HCT116 (cell line): ENCODE data around the gene GALNT18. TPM values are rescaled to one million over a fixed set of nuclear protein-coding genes. Genes with fewer than 3 reads are reported as not detected.

ENCODE experiments used
- ATAC-seq: fragments of 200-7000 bp; cut with Tn5 transposase; 2 replicates; pipeline ENCODE4 v1.9.1; 2020; ENCODE audit warnings: mild to moderate bottlenecking, moderate library complexity
- BruUV-seq: library from RNA; stranded (reverse); fragments of 400-500 nt; replicated peaks from 2 replicates; lab custom pipeline; 2021; lab: Mats Ljungman, UMichigan
- CTCF ChIA-PET: fragments of 300-600 bp; sonication (Branson Sonifier 250); formaldehyde crosslinking; loops from one replicate; lab custom pipeline; 2021; ENCODE audit warnings: antibody characterized with exemption; lab: Charles Lee
- POLR2A ChIA-PET: fragments of 300-600, 350-600 bp; sonication (Branson Sonifier 250); formaldehyde crosslinking; loops from one replicate; lab custom pipeline; 2021; ENCODE audit warnings: antibody characterized with exemption; lab: Charles Lee
- RAD21 ChIA-PET, 2 experiments: fragments of 300-600 bp; sonication (Branson Sonifier 250); formaldehyde crosslinking; loops; one replicate each; lab custom pipeline; 2023; ENCODE audit warnings: low total read pairs in 2 of 2; ENCODE audit not compliant: uncharacterized antibody in 2 of 2, unreplicated experiment in 2 of 2, low non-redundant PET in 1 of 2; lab: Charles Lee
- DNase-seq: peaks from one replicate; pipeline ENCODE4 v3.0.0-alpha.2; 2010; ENCODE audit warnings: low read depth, low spot score
- H2AFZ ChIP-seq: fragments of 200-600 bp; shearing (Covaris generic), sonication (generic); 2 replicates; pipeline ENCODE4 v1.6.1; 2017; ENCODE audit warnings: low read depth, mixed run types, mixed read lengths, antibody characterized with exemption, low read length; ENCODE audit not compliant: poor library complexity, severe bottlenecking
- H3K27ac ChIP-seq: 2 replicates; pipeline ENCODE4 v1.5.1; 2012; ENCODE audit warnings: low read depth, low read length
- H3K27me3 ChIP-seq: fragments of 200-600 bp; sonication (generic); 2 replicates; pipeline ENCODE4 v1.6.1; 2016; ENCODE audit warnings: mixed run types, low read length, mixed read lengths; ENCODE audit not compliant: insufficient read depth
- H3K36me3 ChIP-seq, 2 experiments: fragments of 200-500 bp in 1 of 2; fragments of 200-600 bp in 1 of 2; sonication (Bioruptor generic) in 1 of 2; sonication (generic) in 1 of 2; 2 replicates each; pipeline versions ENCODE4 v1.5.1 to v1.6.1; 2014 to 2016; ENCODE audit warnings: low read length in 2 of 2, inconsistent platforms in 1 of 2, mixed read lengths in 1 of 2, mixed run types in 1 of 2; ENCODE audit not compliant: insufficient read depth in 2 of 2, control insufficient read depth in 1 of 2
- H3K4me1 ChIP-seq, 2 experiments: fragments of 200-600 bp in 1 of 2; sonication (generic) in 1 of 2; 2 replicates each; pipeline versions ENCODE4 v1.5.1 to v1.6.1; 2012 to 2017; ENCODE audit warnings: low read length in 2 of 2, inconsistent platforms in 1 of 2, mild to moderate bottlenecking in 1 of 2, mixed read lengths in 1 of 2, mixed run types in 1 of 2, moderate library complexity in 1 of 2; ENCODE audit not compliant: insufficient read depth in 2 of 2, control insufficient read depth in 1 of 2
- H3K4me2 ChIP-seq: fragments of 200-600 bp; sonication (generic); 2 replicates; pipeline ENCODE4 v1.6.1; 2017; ENCODE audit warnings: mixed run types, low read length, mixed read lengths
- H3K4me3 ChIP-seq, 2 experiments: fragments of 200-600 bp in 1 of 2; sonication (generic) in 1 of 2; replicated peaks in 1 of 2; 2 replicates each; pipeline ENCODE4 v1.5.1; 2011 to 2016; ENCODE audit warnings: low read length in 2 of 2, control low read depth in 1 of 2, low read depth in 1 of 2, mild to moderate bottlenecking in 1 of 2, mixed read lengths in 1 of 2, mixed run types in 1 of 2
- H3K79me2 ChIP-seq: fragments of 200-600 bp; sonication (generic); 2 replicates; pipeline ENCODE4 v1.6.1; 2017; ENCODE audit warnings: mild to moderate bottlenecking, mixed run types, low read length, moderate library complexity, mixed read lengths; ENCODE audit not compliant: insufficient read depth
- H3K9ac ChIP-seq: fragments of 200-600 bp; sonication (generic); 2 replicates; pipeline ENCODE4 v1.6.1; 2016; ENCODE audit warnings: low read length, mixed read lengths
- H3K9me2 ChIP-seq: fragments of 200-600 bp; sonication (generic), shearing (Covaris generic); 2 replicates; pipeline ENCODE4 v1.6.1; 2017; ENCODE audit warnings: mixed run types, mild to moderate bottlenecking, moderate library complexity; ENCODE audit not compliant: insufficient read depth
- H3K9me3 ChIP-seq, 2 experiments: fragments of 200-500 bp in 1 of 2; fragments of 200-600 bp in 1 of 2; sonication (Bioruptor generic) in 1 of 2; sonication (generic) in 1 of 2; 2 replicates each; pipeline ENCODE4 v1.6.1; 2014 to 2017; ENCODE audit warnings: low read length in 2 of 2, mixed read lengths in 2 of 2, inconsistent platforms in 1 of 2, low read depth in 1 of 2, mild to moderate bottlenecking in 1 of 2, mixed run types in 1 of 2, moderate library complexity in 1 of 2; ENCODE audit not compliant: control insufficient read depth in 1 of 2, insufficient read depth in 1 of 2
- H4K20me1 ChIP-seq: fragments of 200-600 bp; sonication (generic), shearing (Covaris generic); 2 replicates; pipeline ENCODE4 v1.6.1; 2017; ENCODE audit warnings: mixed run types, mild to moderate bottlenecking, moderate library complexity; ENCODE audit not compliant: insufficient read depth
- CBX3 ChIP-seq: IDR thresholded peaks from 2 replicates; pipeline ENCODE4 v1.6.1; 2012; ENCODE audit warnings: low read depth
- EGR1 ChIP-seq: IDR thresholded peaks from 2 replicates; pipeline ENCODE4 v1.6.1; 2012; ENCODE audit warnings: low read depth
- EZH2 ChIP-seq: fragments of 200-600 bp; sonication (generic); IDR thresholded peaks from 2 replicates; pipeline ENCODE4 v1.6.1; 2017; ENCODE audit warnings: antibody characterized with exemption, mixed run types
- JUND ChIP-seq: IDR thresholded peaks from 2 replicates; pipeline ENCODE4 v1.6.1; 2012
- POLR2AphosphoS5 ChIP-seq: IDR thresholded peaks from 2 replicates; pipeline ENCODE4 v1.6.1; 2011; ENCODE audit warnings: mild to moderate bottlenecking, low read depth, low read length, moderate library complexity
- ZFX ChIP-seq: fragments of 450-650 bp; IDR thresholded peaks from 2 replicates; pipeline ENCODE4 v1.6.1; 2017
- ZNF274 ChIP-seq: fragments of 200-500 bp; sonication (Bioruptor generic); IDR thresholded peaks from 2 replicates; pipeline ENCODE4 v1.6.1; 2014; ENCODE audit warnings: mild to moderate bottlenecking, low read depth, low read length, inconsistent platforms
- intact Hi-C: fragments of 100-400 bp; cut with micrococcal nuclease; formaldehyde crosslinking; loops from 2 replicates; pipeline ENCODE4 v1.10.0; 2022
- total RNA-seq: library from RNA; stranded (reverse); gene quantifications from one replicate; pipeline ENCODE4 v1.2.1, GENCODE V29; 2021; ENCODE audit not compliant: unreplicated experiment
- TF ChIP-seq, protein P1 (sequence below): IDR thresholded peaks from 2 replicates; pipeline ENCODE4 v1.6.1; 2012
- TF ChIP-seq, protein P2 (sequence below): IDR thresholded peaks from 2 replicates; pipeline ENCODE4 v1.6.1; 2011; ENCODE audit warnings: mild to moderate bottlenecking, low read length, moderate library complexity; ENCODE audit not compliant: insufficient replicate concordance; ENCODE audit errors: extremely low read depth
- TF ChIP-seq, protein P3 (sequence below), 3 experiments: fragments of 200-600 bp in 1 of 3; sonication (generic) in 1 of 3; IDR thresholded peaks in 2 of 3; conservative IDR thresholded peaks in 1 of 3; 2 replicates each; pipeline ENCODE4 v1.5.1; 2012 to 2017; ENCODE audit warnings: low read depth in 2 of 3, low read length in 2 of 3, antibody characterized with exemption in 1 of 3, borderline replicate concordance in 1 of 3, control low read depth in 1 of 3, mild to moderate bottlenecking in 1 of 3, mixed read lengths in 1 of 3, mixed run types in 1 of 3, moderate library complexity in 1 of 3; ENCODE audit not compliant: insufficient read depth in 1 of 3
- TF ChIP-seq, protein P4 (sequence below): IDR thresholded peaks from 2 replicates; pipeline ENCODE4 v1.6.1; 2012; ENCODE audit warnings: low read depth
- TF ChIP-seq, protein P5 (sequence below): IDR thresholded peaks from 2 replicates; pipeline ENCODE4 v1.6.1; 2012

GALNT18 gene
- total RNA-seq, 1 experiment from 2014 or later = 19.9 TPM

DNA sequence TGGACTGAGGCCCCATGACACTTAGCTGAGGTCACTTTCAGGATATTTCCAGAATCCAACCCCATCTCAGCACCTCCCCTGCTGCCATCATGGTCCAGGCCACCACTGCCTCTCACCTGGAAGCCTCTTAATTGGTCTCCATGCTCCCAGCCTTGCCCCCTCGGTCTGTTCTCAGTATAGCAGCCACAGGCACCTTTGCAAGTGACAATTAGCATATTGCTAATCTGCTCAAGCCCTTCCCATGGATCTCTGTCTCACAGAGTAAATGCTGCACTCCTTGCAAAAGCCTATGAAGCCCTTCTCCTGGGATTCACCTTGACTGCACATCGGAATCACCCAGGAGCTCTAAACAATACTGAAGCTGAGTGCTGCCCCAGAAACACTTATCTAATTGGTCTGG, 175.2 kb downstream of the GALNT18 start:
- H3K9ac ChIP-seq = no peak overlapping the region
- no peak overlapping the region for H3K27ac ChIP-seq
- ChIA-PET RAD21 (no interaction called here), CTCF (no interaction called here), POLR2A (no interaction called here)
- H3K27me3 ChIP-seq = no peaks in the 10 kb centered on the region
- no peaks in the 10 kb centered on the region for H3K36me3 ChIP-seq
- no peaks in the 10 kb centered on the region for H3K9me3 ChIP-seq
- no peak overlapping the region for H2AFZ ChIP-seq
- H3K4me2 ChIP-seq = no peak overlapping the region
- no TSS peak for BruUV-seq
- no peaks in the 10 kb centered on the region for H4K20me1 ChIP-seq
- intact Hi-C loops = no loop called here
- H3K4me3 ChIP-seq = no peak overlapping the region
- no peaks in the 10 kb centered on the region for H3K9me2 ChIP-seq
- H3K4me1 ChIP-seq = peaks cover 37 to 39% of the 10 kb centered on the region in 2 experiments
- TF ChIP-seq EZH2 (no peak), JUND (no peak), ZNF274 (no peak), POLR2AphosphoS5 (no peak)
- TF ChIP-seq, protein P1, sequence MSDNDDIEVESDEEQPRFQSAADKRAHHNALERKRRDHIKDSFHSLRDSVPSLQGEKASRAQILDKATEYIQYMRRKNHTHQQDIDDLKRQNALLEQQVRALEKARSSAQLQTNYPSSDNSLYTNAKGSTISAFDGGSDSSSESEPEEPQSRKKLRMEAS = no peak
- TF ChIP-seq, protein P2, sequence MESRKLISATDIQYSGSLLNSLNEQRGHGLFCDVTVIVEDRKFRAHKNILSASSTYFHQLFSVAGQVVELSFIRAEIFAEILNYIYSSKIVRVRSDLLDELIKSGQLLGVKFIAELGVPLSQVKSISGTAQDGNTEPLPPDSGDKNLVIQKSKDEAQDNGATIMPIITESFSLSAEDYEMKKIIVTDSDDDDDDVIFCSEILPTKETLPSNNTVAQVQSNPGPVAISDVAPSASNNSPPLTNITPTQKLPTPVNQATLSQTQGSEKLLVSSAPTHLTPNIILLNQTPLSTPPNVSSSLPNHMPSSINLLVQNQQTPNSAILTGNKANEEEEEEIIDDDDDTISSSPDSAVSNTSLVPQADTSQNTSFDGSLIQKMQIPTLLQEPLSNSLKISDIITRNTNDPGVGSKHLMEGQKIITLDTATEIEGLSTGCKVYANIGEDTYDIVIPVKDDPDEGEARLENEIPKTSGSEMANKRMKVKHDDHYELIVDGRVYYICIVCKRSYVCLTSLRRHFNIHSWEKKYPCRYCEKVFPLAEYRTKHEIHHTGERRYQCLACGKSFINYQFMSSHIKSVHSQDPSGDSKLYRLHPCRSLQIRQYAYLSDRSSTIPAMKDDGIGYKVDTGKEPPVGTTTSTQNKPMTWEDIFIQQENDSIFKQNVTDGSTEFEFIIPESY = no peak
- DNase-seq (no peak), ATAC-seq (no peak)
- H3K79me2 ChIP-seq = no peaks in the 10 kb centered on the region

DNA sequence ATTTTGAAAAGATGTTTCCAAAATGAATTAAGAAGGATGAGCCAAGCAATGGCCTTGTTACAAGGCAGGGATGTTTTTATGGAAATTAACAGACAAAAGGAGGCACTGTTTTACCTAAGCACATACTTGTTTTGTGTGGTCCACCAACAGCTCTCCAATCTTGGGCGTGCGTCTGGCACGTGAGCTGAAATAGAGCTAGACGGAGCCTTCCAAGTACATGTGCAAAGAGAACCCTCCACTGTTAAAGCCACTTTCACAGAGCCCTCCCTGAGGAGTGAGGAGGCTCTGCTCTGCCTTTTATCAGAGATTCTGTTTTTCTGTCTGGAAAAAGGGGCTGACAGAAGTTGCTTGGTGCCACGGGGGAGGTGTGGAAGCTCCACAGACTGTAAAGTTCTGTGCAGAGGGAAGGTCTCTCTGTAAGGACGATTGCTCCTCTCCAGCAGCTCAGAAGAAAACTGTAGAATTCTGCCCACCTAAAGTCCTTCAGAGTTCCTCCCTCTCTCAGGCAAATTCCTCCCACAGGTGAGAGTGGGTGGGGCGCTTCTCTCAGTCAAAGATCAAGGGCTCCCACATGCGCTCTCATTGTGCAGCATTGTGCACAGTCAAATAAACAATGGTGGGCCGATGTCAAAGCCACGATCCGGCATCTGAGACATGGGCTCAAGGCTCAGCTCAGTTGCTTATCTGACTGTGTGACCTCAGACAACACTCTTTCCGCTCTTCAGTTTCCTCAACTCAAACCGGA, 176.2 kb downstream of the GALNT18 start:
- Histone ChIP-seq H4K20me1 (no peaks in the 10 kb centered on the region), H3K4me1 (peaks cover 27 to 29% of the 10 kb centered on the region in 2 experiments), H3K4me3 (no peak overlapping the region), H3K9me2 (no peaks in the 10 kb centered on the region), H3K9ac (no peak overlapping the region), H2AFZ (no peak overlapping the region), H3K36me3 (no peaks in the 10 kb centered on the region), H3K79me2 (no peaks in the 10 kb centered on the region), H3K4me2 (no peak overlapping the region), H3K9me3 (no peaks in the 10 kb centered on the region), H3K27me3 (no peaks in the 10 kb centered on the region), H3K27ac (no peak overlapping the region)
- DNase-seq (no peak), ATAC-seq (no peak)
- RAD21 ChIA-PET = no interaction called here
- CTCF ChIA-PET = no interaction called here
- no TSS peak for BruUV-seq
- POLR2A ChIA-PET = no interaction called here
- intact Hi-C loops = no loop called here
- TF ChIP-seq, protein P3, sequence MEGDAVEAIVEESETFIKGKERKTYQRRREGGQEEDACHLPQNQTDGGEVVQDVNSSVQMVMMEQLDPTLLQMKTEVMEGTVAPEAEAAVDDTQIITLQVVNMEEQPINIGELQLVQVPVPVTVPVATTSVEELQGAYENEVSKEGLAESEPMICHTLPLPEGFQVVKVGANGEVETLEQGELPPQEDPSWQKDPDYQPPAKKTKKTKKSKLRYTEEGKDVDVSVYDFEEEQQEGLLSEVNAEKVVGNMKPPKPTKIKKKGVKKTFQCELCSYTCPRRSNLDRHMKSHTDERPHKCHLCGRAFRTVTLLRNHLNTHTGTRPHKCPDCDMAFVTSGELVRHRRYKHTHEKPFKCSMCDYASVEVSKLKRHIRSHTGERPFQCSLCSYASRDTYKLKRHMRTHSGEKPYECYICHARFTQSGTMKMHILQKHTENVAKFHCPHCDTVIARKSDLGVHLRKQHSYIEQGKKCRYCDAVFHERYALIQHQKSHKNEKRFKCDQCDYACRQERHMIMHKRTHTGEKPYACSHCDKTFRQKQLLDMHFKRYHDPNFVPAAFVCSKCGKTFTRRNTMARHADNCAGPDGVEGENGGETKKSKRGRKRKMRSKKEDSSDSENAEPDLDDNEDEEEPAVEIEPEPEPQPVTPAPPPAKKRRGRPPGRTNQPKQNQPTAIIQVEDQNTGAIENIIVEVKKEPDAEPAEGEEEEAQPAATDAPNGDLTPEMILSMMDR (IDR thresholded peaks at IDR 0.05 in 2 of 3, conservative IDR thresholded peaks at IDR 0.05 in 1 of 3; ENCODE audit: borderline replicate concordance in 1 of 3, insufficient read depth in 1 of 3, low read depth in 2 of 3, low read length in 2 of 3) = no peak
- TF ChIP-seq, protein P4, sequence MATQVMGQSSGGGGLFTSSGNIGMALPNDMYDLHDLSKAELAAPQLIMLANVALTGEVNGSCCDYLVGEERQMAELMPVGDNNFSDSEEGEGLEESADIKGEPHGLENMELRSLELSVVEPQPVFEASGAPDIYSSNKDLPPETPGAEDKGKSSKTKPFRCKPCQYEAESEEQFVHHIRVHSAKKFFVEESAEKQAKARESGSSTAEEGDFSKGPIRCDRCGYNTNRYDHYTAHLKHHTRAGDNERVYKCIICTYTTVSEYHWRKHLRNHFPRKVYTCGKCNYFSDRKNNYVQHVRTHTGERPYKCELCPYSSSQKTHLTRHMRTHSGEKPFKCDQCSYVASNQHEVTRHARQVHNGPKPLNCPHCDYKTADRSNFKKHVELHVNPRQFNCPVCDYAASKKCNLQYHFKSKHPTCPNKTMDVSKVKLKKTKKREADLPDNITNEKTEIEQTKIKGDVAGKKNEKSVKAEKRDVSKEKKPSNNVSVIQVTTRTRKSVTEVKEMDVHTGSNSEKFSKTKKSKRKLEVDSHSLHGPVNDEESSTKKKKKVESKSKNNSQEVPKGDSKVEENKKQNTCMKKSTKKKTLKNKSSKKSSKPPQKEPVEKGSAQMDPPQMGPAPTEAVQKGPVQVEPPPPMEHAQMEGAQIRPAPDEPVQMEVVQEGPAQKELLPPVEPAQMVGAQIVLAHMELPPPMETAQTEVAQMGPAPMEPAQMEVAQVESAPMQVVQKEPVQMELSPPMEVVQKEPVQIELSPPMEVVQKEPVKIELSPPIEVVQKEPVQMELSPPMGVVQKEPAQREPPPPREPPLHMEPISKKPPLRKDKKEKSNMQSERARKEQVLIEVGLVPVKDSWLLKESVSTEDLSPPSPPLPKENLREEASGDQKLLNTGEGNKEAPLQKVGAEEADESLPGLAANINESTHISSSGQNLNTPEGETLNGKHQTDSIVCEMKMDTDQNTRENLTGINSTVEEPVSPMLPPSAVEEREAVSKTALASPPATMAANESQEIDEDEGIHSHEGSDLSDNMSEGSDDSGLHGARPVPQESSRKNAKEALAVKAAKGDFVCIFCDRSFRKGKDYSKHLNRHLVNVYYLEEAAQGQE = no peak
- TF ChIP-seq, protein P5, sequence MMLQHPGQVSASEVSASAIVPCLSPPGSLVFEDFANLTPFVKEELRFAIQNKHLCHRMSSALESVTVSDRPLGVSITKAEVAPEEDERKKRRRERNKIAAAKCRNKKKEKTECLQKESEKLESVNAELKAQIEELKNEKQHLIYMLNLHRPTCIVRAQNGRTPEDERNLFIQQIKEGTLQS = no peak
- TF ChIP-seq EGR1 = no peak
- TF ChIP-seq CBX3 = no peak
- TF ChIP-seq ZFX = no peak
